DND-41 (cell line): Measurements from ENCODE around the gene PLEKHA7.

Experiments
- EZH2 ChIP-seq: IDR thresholded peaks from 3 replicates; pipeline ENCODE4 v1.6.1; 2012; ENCODE audit warnings: borderline replicate concordance, low read depth, mild to moderate bottlenecking, moderate library complexity, low read length, inconsistent platforms; ENCODE audit not compliant: severe bottlenecking
- TF ChIP-seq, protein P1 (sequence below): IDR thresholded peaks from 2 replicates; pipeline ENCODE4 v1.5.1; 2012; ENCODE audit warnings: borderline replicate concordance, low read length, moderate library complexity, mild to moderate bottlenecking; ENCODE audit not compliant: poor library complexity, severe bottlenecking; ENCODE audit errors: extremely low read depth

- TF ChIP-seq, protein P1, sequence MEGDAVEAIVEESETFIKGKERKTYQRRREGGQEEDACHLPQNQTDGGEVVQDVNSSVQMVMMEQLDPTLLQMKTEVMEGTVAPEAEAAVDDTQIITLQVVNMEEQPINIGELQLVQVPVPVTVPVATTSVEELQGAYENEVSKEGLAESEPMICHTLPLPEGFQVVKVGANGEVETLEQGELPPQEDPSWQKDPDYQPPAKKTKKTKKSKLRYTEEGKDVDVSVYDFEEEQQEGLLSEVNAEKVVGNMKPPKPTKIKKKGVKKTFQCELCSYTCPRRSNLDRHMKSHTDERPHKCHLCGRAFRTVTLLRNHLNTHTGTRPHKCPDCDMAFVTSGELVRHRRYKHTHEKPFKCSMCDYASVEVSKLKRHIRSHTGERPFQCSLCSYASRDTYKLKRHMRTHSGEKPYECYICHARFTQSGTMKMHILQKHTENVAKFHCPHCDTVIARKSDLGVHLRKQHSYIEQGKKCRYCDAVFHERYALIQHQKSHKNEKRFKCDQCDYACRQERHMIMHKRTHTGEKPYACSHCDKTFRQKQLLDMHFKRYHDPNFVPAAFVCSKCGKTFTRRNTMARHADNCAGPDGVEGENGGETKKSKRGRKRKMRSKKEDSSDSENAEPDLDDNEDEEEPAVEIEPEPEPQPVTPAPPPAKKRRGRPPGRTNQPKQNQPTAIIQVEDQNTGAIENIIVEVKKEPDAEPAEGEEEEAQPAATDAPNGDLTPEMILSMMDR: no peak
- no peak for TF ChIP-seq EZH2
Observed at GRCh38 chr11:16989554-16989953, 24.7 kb downstream of the PLEKHA7 start.
